Fibroblast of skin of left quadriceps (primary cell): Measurements from ENCODE around the gene VWCE.

Experiments used
- DNase-seq, 2 experiments: peaks; one replicate each; pipeline ENCODE4 v3.0.0-alpha.2; 2013; ENCODE audit warnings: low read depth in 2 of 2

Gene VWCE, protein sequence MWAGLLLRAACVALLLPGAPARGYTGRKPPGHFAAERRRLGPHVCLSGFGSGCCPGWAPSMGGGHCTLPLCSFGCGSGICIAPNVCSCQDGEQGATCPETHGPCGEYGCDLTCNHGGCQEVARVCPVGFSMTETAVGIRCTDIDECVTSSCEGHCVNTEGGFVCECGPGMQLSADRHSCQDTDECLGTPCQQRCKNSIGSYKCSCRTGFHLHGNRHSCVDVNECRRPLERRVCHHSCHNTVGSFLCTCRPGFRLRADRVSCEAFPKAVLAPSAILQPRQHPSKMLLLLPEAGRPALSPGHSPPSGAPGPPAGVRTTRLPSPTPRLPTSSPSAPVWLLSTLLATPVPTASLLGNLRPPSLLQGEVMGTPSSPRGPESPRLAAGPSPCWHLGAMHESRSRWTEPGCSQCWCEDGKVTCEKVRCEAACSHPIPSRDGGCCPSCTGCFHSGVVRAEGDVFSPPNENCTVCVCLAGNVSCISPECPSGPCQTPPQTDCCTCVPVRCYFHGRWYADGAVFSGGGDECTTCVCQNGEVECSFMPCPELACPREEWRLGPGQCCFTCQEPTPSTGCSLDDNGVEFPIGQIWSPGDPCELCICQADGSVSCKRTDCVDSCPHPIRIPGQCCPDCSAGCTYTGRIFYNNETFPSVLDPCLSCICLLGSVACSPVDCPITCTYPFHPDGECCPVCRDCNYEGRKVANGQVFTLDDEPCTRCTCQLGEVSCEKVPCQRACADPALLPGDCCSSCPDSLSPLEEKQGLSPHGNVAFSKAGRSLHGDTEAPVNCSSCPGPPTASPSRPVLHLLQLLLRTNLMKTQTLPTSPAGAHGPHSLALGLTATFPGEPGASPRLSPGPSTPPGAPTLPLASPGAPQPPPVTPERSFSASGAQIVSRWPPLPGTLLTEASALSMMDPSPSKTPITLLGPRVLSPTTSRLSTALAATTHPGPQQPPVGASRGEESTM

DNA sequence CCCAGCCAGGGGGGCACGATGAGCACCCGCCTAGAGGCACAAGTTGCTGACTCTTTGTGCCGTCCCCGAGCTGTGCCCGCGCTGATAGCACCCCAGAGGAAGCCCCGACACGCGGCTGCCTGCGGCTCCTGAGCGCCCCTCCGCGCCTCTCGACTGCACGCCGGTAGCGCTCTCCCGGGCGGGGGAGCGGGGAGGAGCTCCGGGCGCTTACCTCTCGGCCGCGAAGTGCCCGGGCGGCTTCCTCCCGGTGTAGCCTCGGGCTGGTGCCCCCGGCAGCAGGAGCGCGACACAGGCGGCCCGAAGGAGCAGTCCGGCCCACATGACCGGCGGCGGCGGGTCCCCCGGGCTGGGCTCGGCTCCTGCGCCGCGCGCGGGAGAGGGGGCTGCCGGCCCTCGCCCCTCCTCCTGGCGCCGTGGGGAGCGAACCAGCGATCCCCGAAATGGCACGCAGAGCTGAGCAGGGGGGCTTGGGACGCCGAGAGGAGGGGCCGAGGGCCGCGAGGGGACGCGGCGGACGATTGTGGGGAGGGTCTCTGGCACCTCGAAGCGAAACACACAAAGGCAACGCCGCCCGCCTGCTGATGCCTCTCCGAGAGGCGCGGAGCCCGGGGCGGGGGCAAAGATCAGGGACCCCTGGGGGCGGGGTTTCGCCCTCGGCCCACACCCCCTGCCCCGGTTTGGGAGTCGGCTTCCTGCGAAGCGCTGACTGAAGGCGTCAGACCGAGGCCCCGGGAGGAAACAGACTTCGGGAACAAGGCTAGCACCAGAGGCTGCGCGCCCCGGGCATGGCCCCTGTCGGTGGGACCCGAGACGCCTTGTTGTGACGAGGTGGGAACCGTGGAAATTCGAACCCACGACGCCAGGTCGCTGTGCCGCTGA lies at the start of gene VWCE:
Gene VWCE (minus strand): TSS at position 600 of the 879 bp plus-strand sequence. CDS start 279 bp downstream, at position 321.
- no peak for DNase-seq

DNA sequence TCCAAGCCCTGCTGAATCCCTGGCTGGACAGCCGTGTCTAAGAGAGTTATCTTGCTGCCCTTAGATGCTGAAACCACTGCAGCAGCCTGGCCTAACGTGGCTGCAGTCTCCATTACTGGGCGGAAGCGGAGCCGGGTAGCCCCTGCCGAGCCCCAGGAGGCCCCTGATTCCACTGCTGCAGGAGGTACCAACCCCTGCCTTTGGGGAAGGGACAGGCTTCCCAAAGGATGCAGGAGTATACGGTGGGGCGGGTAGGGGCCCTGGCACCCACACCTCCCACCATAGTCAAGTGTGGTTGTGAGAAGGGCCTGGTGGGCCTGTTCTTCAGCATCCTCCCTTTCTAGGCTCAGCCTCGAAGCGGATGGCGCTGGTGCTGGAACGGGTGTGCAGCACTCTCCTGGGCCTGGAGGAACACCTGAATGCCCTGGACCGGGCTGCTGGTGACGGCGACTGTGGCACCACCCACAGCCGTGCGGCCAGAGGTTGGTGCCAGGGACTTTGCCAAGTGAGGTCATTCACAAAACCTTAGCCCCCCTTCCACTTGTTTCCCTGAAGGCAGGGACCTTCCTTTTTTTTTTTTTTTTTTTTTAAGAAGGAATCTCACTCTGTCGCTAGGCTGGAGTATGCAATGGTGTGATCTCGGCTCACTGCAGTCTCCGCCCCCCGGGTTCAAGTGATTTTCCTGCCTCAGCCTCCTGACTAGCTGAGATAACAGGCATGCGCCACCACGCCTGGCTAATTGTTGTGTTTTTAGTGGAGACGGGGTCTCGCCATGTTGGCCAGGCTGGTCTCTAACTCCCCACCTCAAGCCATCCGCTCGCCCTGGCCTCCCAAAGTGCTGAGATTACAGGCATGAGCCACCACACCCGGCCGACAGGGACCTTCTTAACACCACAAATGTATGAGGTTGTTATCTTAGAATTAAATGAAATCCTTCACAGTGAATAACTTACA lies 49.0 kb upstream of the VWCE start:
- no peak for DNase-seq

DNA sequence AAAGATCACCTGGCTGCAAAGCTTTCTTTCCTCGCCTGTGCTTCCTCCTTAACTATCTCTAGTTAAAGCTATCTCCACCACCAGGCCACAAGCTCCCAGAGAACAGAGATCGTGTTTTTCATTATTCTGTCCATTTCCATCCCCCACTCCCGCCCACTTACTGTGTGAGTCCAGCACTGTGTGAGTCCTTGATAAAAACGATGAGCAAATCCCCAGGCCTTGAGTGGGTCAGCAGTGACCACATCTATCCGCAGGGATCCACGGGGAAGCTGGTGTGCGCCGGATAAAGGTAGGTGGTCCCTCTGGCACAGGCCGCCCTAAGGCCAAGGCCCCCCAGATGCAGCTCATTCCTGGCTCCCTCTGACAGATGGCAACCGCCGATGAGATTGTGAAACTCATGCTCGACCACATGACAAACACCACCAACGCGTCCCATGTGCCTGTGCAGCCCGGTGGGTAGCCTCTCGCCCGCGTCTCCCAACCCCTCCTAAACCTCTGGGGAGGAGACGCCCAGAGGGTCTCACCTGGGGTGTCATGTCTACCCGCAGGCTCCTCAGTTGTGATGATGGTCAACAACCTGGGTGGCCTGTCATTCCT lies 47.2 kb upstream of the VWCE start:
- DNase-seq: no peak

DNA sequence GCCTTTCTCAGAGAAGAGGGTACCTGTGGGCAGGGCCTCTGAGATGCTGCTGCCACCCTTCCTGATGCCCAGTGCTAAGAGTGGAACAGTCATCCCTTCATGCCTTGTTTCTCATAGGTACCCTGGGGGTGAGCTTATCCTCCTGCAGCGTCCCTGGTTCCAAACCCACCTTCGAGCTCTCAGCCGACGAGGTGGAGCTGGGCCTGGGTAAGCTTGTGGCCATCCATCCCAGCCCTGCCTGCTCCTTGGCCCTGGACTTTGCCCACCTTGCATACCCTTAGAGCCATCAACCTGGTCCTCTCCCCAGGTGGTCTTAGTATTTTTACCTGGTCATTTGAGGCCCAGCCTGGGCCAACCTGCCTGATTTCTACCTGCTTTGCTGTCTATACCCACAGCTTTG lies 46.6 kb upstream of the VWCE start:
- no peak for DNase-seq

DNA sequence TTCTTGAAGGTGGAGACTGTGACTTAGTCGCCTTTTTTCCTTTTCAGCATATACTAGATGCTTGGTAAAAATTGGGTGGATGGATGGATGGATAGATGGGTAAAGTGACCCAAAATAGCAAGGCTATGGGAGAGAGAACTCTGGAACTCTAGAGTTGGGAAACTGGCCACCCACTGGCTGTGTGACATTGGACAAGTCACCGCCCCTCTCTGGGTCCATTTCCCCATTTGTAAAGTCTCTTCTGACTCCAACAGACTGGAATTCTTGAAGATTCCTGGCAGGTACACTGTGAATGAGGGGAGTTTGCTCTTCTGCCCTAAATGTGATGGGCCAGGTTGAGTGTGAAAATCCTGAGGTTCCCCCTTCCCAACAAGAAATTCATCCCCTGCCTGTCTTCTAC lies 45.9 kb upstream of the VWCE start:
- DNase-seq: no peak

DNA sequence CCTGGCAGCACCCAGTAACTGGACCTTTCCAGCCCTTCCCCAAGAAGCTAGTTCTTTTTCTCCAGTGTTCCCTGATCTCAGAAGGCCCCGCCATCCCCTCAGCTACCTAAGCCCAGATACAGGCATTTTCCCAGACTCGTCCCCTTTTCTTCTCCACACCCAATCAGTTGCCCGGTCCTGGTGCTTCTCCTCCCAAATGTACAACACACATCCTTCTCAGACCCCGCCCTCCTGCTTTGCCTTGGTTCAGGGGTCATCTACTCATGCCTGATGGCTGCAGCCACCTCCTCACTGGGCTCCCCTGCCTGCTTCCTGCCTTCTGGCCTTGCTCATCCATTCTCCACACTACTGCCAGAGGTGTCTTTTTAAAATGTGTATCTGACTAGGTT lies 44.4 kb upstream of the VWCE start:
- DNase-seq: no peak

DNA sequence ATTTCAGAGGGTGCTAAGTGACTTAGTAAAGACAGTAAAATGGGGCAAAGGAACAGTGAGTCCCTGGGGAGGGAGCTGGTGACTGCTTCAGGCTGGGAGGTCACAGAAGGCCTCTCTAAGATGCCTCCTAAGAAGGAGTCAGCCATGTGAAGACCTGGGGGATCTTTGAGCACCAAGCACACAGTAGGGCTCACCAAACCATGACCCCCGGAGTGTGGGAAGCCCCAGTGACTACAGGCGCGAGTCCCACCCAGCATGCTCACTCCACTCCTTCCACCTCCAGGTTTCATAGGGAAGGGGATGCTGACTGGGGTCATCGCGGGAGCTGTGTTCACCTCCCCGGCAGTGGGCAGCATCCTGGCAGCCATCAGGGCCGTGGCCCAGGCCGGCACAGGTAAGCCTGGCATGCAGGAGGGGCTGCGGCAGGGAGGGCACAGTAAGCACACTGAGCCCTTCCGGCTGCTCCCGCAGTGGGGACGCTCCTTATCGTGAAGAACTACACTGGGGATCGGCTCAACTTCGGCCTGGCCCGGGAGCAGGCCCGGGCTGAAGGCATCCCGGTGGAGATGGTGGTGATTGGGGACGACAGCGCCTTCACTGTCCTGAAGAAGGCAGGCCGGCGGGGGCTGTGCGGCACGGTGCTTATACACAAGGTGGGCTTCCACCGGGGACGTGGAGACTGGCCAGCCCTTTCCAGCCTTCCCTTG lies 43.8 kb upstream of the VWCE start:
- no peak for DNase-seq

DNA sequence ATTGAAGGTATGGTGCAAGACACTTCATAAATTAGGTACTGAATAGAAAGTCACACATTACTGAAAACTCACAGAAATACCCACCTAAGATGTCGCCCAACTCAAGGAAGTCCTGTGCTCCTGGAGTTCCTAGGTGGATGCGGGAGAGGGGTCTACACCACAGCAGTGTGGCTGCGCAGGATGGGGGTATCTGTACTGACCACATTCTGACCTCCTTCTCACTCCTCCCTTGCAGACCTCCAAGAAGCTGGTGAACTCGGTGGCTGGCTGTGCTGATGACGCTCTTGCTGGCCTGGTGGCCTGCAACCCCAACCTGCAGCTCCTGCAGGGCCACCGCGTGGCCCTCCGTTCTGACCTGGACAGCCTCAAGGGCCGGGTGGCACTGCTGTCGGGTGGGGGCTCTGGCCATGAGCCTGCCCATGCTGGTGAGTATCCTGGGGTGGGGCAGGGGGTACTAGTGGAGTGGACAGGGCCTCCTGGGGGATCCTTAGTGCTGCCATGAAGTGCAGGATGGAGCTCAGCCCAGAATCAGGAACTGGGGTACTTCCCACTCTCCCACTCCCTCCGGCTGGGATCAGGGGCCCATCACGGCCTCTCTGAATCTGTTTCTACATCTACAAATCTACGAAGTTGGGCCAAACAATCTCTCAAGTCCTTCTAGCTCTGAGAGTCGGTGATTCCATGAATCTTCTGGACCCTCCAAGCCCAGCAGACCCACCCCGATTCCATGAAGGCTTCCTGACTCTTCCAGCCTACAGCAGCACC lies 42.8 kb upstream of the VWCE start:
- DNase-seq: no peak

DNA sequence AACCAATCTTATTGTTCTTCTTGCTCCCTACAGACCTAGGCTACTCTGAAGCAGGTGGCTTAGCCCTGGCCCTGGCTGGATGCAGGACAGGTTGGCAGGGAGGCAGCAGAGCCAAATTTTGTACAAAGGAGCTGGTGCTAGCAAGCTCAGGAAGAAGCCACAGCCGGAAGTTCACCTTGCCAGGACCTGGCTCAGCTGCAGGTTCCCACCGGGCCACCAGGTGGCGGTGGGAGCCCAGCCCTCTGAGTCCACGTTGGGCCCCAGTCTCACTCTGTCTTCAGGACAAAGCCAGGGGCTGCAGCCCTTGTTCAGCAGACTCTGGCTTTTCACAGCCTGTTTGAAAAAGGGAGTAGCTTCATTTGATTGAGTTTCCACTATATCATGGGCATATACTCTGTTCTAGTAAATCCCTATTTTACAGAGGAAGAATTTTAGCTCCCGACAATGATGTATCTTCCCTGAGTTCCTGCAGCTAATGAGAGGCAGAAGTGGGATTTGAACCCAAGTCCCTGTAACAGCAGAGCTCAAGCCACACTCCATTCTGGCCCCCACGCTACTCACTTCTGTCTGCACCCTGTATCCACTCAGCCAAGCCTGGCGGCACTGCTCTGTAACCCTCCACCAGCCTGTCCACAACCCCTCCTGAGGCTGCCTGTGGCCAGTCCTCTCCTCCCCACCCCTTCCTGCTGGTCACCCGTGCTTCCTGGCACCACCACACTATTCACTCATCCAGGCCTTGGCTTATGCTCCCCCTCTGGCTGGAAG lies 41.2 kb upstream of the VWCE start:
- DNase-seq: peak; percentile 34 to 42

DNA sequence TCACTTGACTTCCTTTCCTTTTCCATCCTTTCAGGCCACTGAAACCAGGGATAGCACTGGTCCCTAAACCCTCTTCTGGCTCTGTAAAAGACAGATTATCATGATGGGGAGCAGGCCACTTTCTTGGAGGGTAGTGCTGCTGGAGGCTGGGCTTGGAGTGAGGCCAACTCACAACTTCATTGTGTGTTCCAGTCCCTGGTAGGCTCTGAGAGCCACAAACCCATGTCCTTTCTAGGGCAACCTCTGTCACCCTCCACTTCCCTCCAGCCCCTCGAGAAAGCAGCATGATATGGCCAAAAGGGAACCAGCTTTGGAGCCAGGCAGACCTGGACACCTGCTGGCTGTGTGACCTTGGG lies 40.2 kb upstream of the VWCE start:
- DNase-seq: no peak

DNA sequence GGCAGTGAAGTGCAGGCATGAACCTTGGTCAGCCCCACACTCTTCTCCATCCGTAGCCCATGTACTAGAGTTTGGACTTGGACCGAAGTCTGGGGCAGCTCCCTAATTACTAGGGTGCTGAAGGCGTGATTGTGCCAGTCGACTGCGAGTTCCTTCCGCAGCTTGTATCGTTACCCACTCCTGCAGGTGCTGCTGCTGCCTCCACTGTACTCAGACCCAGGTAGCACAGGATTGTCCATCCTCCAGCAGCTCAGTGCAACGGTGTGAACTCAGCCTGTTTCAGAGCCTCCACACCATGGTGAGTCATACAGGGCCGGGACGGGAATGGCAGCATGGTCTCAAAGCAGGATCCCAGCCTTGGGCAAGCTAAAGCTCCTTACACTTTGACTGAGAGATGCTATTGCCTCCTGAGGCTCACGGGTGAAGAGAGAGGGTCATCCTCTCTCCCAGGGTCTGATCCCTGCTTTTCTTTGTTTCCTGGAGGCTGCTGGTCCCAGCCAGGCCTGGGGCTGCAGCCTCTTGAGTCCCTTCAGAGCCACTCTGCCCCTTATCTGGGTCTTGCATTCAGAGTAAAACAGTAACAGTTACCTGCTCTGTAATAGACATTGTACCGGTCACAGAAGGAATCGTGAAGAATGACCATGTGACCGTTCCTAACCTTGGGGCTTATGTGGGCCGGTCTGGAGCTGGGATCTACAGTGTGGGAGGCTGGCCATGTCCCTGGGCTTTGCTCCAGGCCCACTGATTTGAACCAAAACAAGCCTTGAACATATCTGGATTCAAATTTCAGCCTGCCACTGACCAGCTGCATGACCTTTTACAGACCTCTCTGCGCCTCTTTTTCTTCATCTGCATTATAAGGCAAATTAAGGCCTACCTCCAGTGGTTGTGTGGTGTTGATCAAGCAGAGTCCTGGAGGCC lies 39.6 kb upstream of the VWCE start:
- no peak for DNase-seq

DNA sequence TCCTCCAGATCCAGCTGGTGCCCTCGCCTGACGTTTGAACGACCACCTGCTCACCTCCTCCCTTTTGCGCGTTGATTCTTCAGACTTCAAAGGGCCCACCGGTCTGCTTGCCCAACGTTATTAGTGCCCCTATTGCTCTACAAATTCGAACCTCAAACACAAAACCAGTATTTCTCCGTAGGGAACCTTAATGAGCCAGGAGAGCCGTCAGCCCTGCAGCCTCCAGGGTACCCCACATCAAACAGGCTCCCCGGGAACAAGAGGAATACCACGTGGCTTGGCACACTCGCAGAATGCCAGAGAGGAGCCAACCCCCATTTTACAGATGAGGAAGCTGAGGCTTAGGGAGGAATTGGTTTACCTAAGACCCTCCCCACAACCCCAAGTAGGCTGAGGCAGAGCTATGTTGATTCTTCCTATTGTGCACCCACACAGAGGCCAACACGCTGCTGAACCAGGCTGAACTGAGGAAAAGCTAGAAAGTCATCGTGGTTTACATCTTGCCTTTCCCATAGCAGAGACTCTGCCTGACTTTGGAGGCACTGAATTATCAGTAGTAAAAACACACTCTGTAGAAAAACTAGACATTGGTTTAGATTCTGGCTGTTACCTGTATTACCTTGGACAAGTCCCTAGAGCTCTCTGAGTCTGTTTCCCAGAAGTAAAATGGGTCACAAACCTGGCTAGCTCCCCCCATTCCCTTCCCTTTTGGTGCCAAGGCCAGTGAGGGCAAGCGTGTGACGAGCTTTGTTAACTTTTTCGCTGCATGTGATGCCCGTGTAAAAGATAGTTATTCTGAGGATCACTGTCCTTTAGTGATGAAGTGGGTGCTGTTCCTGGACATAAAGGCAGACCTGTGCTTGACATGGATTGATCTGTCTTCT lies 38.7 kb upstream of the VWCE start:
- no peak for DNase-seq

DNA sequence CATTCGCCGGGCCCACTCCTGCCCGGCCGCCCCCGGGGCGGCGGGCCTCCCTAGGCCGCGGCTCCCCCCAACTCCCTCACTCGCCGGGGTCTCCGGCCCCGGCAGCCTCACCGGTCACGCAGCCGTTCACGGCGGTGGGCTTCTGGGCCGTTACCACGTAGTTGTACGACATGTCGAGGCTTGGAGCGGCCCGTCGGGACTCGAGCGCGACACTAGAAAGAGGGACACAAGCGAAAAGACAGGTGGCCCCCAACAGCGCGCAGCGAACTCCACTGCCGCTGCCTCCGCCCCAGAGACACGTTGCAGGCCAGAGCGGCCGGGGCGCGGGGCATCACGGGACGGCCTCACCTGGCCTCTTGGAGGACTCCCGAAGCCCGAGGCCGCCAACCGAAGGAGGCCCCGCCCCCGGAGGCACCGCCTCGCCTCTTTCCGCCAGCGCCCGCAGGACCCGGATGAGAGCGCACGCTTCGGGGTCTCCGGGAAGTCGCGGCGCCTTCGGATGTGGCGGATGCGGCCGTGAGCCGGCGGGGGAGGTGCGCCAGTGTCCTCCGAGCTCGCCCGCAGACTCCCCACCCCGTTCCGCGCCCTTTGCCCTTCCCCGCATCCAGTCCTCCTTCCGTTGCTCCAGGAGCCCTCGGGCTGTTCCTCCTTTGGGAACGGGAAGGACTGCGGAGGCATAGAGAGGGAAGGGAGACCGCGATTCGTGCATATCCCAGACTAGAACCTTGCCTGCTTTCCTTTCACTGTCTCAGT lies 37.9 kb upstream of the VWCE start, which contains the start of the genes DDB1 and TKFC:
Gene DDB1 (minus strand): TSS at position 309 of the 753 bp plus-strand sequence. CDS start 137 bp downstream, at position 172.
Gene TKFC (plus strand): TSS at position 432 of the 753 bp plus-strand sequence. CDS start 1,501 bp downstream, outside the sequence.
- DNase-seq: peak; percentile 82 to 85

DNA sequence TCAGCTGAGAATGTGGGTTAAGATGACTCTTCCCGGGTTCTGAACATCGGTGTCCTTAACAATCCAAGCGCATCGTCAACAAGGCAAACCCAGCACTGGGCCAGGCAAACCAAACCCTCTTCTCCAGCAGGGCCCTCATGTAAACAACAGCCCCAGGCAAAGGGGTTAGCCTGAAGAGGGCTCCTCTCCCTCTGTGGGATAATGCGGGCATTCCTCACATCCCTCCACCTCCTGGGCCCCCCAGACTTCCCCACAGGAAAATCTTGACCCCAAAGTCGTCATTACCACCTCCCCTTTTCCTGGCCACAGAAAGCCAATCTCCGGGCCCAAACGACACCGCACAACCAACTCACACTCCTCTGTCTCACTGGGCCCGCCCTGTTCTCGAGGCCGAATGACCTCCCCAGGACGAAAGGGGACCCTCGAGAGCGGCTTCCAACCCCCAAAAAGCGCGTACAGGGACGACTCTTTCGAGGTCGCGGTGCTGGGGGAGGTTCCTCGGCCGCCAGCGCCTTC lies 37.2 kb upstream of the VWCE start:
- DNase-seq: no peak

DNA sequence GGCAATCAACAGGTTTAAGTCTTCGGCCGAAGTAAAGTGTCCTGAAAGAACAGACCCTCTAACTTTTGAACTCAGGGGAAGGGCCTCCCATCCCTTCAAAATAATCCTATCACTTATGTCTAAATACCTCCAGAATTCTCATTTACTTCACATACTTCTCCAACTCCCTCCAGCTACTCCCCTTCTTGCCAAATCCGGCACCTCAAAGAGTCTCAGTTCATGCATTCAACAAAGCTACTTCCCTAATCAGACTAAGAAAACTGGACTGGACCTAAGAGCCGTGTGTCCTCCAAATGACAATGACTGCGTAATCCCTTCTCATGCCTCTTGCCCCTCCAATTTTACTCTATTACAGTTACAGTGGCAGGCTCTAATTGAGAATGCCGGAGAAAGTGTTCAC lies 36.5 kb upstream of the VWCE start:
- DNase-seq: no peak
